Glutamatergic neuron (in vitro differentiated cells): Measurements from ENCODE around the gene OPN1LW. TPM values are rescaled to one million over a fixed set of nuclear protein-coding genes. Genes with fewer than 3 reads are reported as not detected.
A peak's percentile ranks its signal among the peaks of the same experiment; 100 is the strongest.

ENCODE experiments used
- DNase-seq: peaks from one replicate; pipeline ENCODE4 v3.0.0; 2022
- H3K27ac Mint-ChIP-seq: one replicate; pipeline ENCODE4 v1.8.0; 2020; ENCODE audit warnings: mild to moderate bottlenecking, mixed read lengths, inconsistent platforms; ENCODE audit not compliant: unreplicated experiment
- H3K27me3 Mint-ChIP-seq: one replicate; pipeline ENCODE4 v1.8.0; 2020; ENCODE audit warnings: mild to moderate bottlenecking, moderate library complexity, mixed read lengths, inconsistent platforms; ENCODE audit not compliant: unreplicated experiment
- H3K36me3 Mint-ChIP-seq: one replicate; pipeline ENCODE4 v1.8.0; 2020; ENCODE audit warnings: mild to moderate bottlenecking, mixed read lengths, inconsistent platforms; ENCODE audit not compliant: unreplicated experiment
- H3K4me1 Mint-ChIP-seq: one replicate; pipeline ENCODE4 v1.8.0; 2020; ENCODE audit warnings: mild to moderate bottlenecking, low read depth, mixed read lengths, inconsistent platforms; ENCODE audit not compliant: unreplicated experiment
- H3K4me3 Mint-ChIP-seq: one replicate; pipeline ENCODE4 v1.8.0; 2020; ENCODE audit warnings: mild to moderate bottlenecking, mixed read lengths, inconsistent platforms; ENCODE audit not compliant: unreplicated experiment
- H3K9me3 Mint-ChIP-seq: one replicate; pipeline ENCODE4 v1.8.0; 2020; ENCODE audit warnings: mild to moderate bottlenecking, moderate library complexity, mixed read lengths, inconsistent platforms; ENCODE audit not compliant: unreplicated experiment
- total RNA-seq: library from RNA; stranded (reverse); fragmentation: NEBNext Ultra II Directional; extraction: Animal tissue kit (Norgen Biotek cat#: 25700); gene quantifications from one replicate; pipeline ENCODE4 v1.2.1, GENCODE V29; 2021; ENCODE audit not compliant: unreplicated experiment
- TF ChIP-seq, protein P1 (sequence below): fragments of 200-600 bp; sonication (generic); IDR thresholded peaks from one replicate; pipeline ENCODE4 v1.5.0; 2021; ENCODE audit not compliant: partially characterized antibody, unreplicated experiment

Gene OPN1LW
- total RNA-seq, 1 donor from 2014 or later, result 2.6 TPM

DNA sequence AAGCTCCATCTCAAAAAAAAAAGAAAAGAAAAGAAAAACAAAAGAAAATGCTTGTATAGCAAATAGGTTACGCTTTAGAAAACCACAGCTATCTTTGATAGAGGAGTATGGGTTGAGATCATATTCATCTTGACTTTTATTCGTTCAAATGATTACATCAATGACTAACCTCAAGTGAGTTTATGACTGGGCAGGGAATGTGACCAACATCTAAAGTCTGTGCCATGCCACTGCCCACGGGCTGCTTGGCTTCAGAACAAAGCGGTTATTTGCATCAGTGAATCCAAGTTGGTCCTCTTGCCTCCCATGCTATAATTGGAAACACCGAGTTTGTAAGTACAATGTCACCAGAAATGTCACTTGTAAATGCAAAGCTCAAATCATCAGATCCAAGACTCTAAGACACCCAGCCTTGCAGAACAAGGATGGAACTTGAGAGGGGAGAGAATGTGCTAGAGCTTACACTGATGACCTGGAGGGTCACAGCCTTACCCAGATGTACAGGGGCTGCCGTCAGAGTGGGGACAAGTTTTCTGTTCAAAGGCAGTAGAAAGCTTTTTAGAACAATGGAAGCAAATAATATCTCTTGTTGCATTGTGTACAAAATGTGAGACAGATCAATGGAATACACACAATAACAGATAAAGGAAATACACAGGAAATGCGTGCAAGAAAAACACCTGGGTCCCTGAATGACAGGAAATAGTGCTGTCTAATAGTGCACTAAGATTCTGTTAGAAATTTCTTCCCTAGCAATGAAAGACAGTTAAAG is 8.4 kb upstream of the OPN1LW start:
- no peak for DNase-seq
- Mint-ChIP-seq H3K4me3 (no peak overlapping the region), H3K9me3 (no peaks in the 10 kb centered on the region), H3K4me1 (peaks cover 8% of the 10 kb centered on the region), H3K27me3 (no peaks in the 10 kb centered on the region), H3K36me3 (no peaks in the 10 kb centered on the region), H3K27ac (no peak overlapping the region)
- TF ChIP-seq, protein P1, sequence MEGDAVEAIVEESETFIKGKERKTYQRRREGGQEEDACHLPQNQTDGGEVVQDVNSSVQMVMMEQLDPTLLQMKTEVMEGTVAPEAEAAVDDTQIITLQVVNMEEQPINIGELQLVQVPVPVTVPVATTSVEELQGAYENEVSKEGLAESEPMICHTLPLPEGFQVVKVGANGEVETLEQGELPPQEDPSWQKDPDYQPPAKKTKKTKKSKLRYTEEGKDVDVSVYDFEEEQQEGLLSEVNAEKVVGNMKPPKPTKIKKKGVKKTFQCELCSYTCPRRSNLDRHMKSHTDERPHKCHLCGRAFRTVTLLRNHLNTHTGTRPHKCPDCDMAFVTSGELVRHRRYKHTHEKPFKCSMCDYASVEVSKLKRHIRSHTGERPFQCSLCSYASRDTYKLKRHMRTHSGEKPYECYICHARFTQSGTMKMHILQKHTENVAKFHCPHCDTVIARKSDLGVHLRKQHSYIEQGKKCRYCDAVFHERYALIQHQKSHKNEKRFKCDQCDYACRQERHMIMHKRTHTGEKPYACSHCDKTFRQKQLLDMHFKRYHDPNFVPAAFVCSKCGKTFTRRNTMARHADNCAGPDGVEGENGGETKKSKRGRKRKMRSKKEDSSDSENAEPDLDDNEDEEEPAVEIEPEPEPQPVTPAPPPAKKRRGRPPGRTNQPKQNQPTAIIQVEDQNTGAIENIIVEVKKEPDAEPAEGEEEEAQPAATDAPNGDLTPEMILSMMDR, result no peak

DNA sequence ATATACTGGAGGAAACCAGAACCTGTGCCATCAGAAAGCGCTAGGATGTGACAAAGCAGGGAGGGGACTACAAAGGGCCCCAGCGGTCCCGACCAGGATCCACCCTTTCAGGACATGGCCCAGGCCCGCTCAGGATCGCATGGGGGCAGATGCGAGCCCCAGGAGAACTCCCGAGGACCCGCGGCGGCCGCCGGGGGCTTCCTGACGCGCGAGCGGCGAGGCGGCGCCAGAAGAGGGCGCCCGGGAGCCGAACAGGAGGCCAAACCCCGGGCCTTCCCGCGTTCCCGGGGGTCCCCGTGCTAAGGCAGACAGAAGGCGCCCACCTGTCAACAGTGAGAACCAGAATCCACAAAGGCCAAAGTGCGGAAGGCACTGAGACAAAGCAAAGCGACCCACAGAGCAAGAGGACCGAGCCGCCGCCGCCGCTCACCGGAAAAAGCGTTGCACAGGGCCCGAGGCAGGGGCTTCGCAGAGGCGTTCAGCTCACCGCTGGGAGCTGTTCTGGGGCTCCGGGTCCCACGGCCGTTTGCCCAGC is 7.3 kb upstream of the OPN1LW start:
- DNase-seq, result peak; percentile 85
- no peaks in the 10 kb centered on the region for H3K9me3 Mint-ChIP-seq
- TF ChIP-seq, protein P1, result peak; percentile 67
- peaks cover 8% of the 10 kb centered on the region for H3K4me1 Mint-ChIP-seq
- no peaks in the 10 kb centered on the region for H3K27me3 Mint-ChIP-seq
- H3K36me3 Mint-ChIP-seq, result no peaks in the 10 kb centered on the region
- H3K4me3 Mint-ChIP-seq, result peak overlapping the region; percentile 63
- peak overlapping the region; percentile 85 for H3K27ac Mint-ChIP-seq

DNA sequence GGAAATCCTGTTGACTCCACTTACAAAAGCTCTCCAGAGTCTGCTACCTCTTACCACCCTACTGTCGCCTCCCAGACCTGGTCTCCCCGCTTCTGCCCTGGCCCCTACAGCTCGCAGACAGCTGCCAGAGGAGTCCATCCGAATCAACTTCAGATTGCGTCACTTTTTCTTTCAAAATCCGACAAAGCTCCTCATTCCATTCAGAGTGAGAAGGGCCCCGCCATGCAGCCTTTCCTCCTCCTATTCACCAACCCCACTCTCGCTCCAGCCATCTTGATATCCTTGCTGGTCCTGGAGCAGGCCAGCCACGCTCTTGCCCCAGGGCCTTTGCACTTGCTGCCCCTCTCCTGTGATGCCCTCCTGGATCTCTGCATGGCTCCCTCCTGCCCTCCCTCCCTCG is 5.2 kb upstream of the OPN1LW start:
- Mint-ChIP-seq H3K27ac (no peak overlapping the region), H3K4me1 (peaks cover 8% of the 10 kb centered on the region), H3K9me3 (no peaks in the 10 kb centered on the region), H3K36me3 (no peaks in the 10 kb centered on the region), H3K27me3 (no peaks in the 10 kb centered on the region), H3K4me3 (no peak overlapping the region)
- TF ChIP-seq, protein P1, result no peak
- no peak for DNase-seq

DNA sequence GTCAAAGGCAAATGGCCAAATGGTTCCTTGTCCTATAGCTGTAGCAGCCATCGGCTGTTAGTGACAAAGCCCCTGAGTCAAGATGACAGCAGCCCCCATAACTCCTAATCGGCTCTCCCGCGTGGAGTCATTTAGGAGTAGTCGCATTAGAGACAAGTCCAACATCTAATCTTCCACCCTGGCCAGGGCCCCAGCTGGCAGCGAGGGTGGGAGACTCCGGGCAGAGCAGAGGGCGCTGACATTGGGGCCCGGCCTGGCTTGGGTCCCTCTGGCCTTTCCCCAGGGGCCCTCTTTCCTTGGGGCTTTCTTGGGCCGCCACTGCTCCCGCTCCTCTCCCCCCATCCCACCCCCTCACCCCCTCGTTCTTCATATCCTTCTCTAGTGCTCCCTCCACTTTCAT is 3.8 kb upstream of the OPN1LW start:
- no peaks in the 10 kb centered on the region for H3K9me3 Mint-ChIP-seq
- no peak overlapping the region for H3K4me3 Mint-ChIP-seq
- DNase-seq, result no peak
- H3K27ac Mint-ChIP-seq, result no peak overlapping the region
- TF ChIP-seq, protein P1, result no peak
- no peaks in the 10 kb centered on the region for H3K36me3 Mint-ChIP-seq
- peaks cover 8% of the 10 kb centered on the region for H3K4me1 Mint-ChIP-seq
- H3K27me3 Mint-ChIP-seq, result no peaks in the 10 kb centered on the region

DNA sequence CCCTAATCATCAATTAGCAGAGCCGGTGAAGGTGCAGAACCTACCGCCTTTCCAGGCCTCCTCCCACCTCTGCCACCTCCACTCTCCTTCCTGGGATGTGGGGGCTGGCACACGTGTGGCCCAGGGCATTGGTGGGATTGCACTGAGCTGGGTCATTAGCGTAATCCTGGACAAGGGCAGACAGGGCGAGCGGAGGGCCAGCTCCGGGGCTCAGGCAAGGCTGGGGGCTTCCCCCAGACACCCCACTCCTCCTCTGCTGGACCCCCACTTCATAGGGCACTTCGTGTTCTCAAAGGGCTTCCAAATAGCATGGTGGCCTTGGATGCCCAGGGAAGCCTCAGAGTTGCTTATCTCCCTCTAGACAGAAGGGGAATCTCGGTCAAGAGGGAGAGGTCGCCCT is 3.3 kb upstream of the OPN1LW start:
- H3K4me3 Mint-ChIP-seq, result no peak overlapping the region
- DNase-seq, result no peak
- no peaks in the 10 kb centered on the region for H3K27me3 Mint-ChIP-seq
- peaks cover 7% of the 10 kb centered on the region for H3K4me1 Mint-ChIP-seq
- no peaks in the 10 kb centered on the region for H3K36me3 Mint-ChIP-seq
- no peaks in the 10 kb centered on the region for H3K9me3 Mint-ChIP-seq
- TF ChIP-seq, protein P1, result no peak
- H3K27ac Mint-ChIP-seq, result no peak overlapping the region
